ENCODE data around the gene NIPSNAP3A. TPM values are rescaled to one million over a fixed set of nuclear protein-coding genes. Genes with fewer than 3 reads are reported as not detected.

Gene NIPSNAP3A
- total RNA-seq, 1 donor from 2014 or later, result 25.1 TPM

- DNase-seq (ENCODE audit: low spot score), result no peak
- TF ChIP-seq CTCF (IDR thresholded peaks at IDR 0.05; ENCODE audit: unreplicated experiment), result no peak
- Mint-ChIP-seq H3K4me1 (ENCODE audit: unreplicated experiment) (peaks cover 24% of the 10 kb centered on the region), H3K27ac (ENCODE audit: unreplicated experiment) (peak overlapping the region; percentile 84), H3K9me3 (ENCODE audit: unreplicated experiment) (no peaks in the 10 kb centered on the region), H3K36me3 (ENCODE audit: low read depth, unreplicated experiment) (no peaks in the 10 kb centered on the region), H3K27me3 (ENCODE audit: unreplicated experiment) (peaks cover 4% of the 10 kb centered on the region), H3K4me3 (ENCODE audit: unreplicated experiment) (peak overlapping the region; percentile 95)
These were observed 685 bp upstream of the NIPSNAP3A start for GRCh38 chr9:104746798-104747197.

GRCh38 chr9:104747245-104747564 lies 278 bp upstream of the NIPSNAP3A start:
- no peaks in the 10 kb centered on the region for H3K36me3 Mint-ChIP-seq (ENCODE audit: low read depth, unreplicated experiment)
- peaks cover 4% of the 10 kb centered on the region for H3K27me3 Mint-ChIP-seq (ENCODE audit: unreplicated experiment)
- no peak for DNase-seq (ENCODE audit: low spot score)
- no peaks in the 10 kb centered on the region for H3K9me3 Mint-ChIP-seq (ENCODE audit: unreplicated experiment)
- no peak for TF ChIP-seq CTCF (IDR thresholded peaks at IDR 0.05; ENCODE audit: unreplicated experiment)
- H3K4me3 Mint-ChIP-seq (ENCODE audit: unreplicated experiment), result peak overlapping the region; percentile 95
- peak overlapping the region; percentile 84 for H3K27ac Mint-ChIP-seq (ENCODE audit: unreplicated experiment)
- H3K4me1 Mint-ChIP-seq (ENCODE audit: unreplicated experiment), result peaks cover 24% of the 10 kb centered on the region

GRCh38 chr9:104748359-104749031 lies 1.0 kb downstream of the NIPSNAP3A start:
- no peak for DNase-seq (ENCODE audit: low spot score)
- H3K9me3 Mint-ChIP-seq (ENCODE audit: unreplicated experiment), result no peaks in the 10 kb centered on the region
- H3K4me1 Mint-ChIP-seq (ENCODE audit: unreplicated experiment), result peaks cover 24% of the 10 kb centered on the region
- no peak for TF ChIP-seq CTCF (IDR thresholded peaks at IDR 0.05; ENCODE audit: unreplicated experiment)
- peaks cover 4% of the 10 kb centered on the region for H3K27me3 Mint-ChIP-seq (ENCODE audit: unreplicated experiment)
- H3K27ac Mint-ChIP-seq (ENCODE audit: unreplicated experiment), result peak overlapping the region; percentile 52
- peak overlapping the region; percentile 95 for H3K4me3 Mint-ChIP-seq (ENCODE audit: unreplicated experiment)
- H3K36me3 Mint-ChIP-seq (ENCODE audit: low read depth, unreplicated experiment), result no peaks in the 10 kb centered on the region

GRCh38 chr9:104750185-104750767 lies 2.8 kb downstream of the NIPSNAP3A start:
- no peak overlapping the region for H3K4me3 Mint-ChIP-seq (ENCODE audit: unreplicated experiment)
- H3K36me3 Mint-ChIP-seq (ENCODE audit: low read depth, unreplicated experiment), result no peaks in the 10 kb centered on the region
- DNase-seq (ENCODE audit: low spot score), result no peak
- peaks cover 24% of the 10 kb centered on the region for H3K4me1 Mint-ChIP-seq (ENCODE audit: unreplicated experiment)
- H3K9me3 Mint-ChIP-seq (ENCODE audit: unreplicated experiment), result no peaks in the 10 kb centered on the region
- no peak for TF ChIP-seq CTCF (IDR thresholded peaks at IDR 0.05; ENCODE audit: unreplicated experiment)
- no peak overlapping the region for H3K27ac Mint-ChIP-seq (ENCODE audit: unreplicated experiment)
- peaks cover 4% of the 10 kb centered on the region for H3K27me3 Mint-ChIP-seq (ENCODE audit: unreplicated experiment)

GRCh38 chr9:104758974-104759373 lies 11.5 kb downstream of the NIPSNAP3A start:
- Mint-ChIP-seq H3K4me3 (ENCODE audit: unreplicated experiment) (no peak overlapping the region), H3K4me1 (ENCODE audit: unreplicated experiment) (peaks cover 6% of the 10 kb centered on the region), H3K27me3 (ENCODE audit: unreplicated experiment) (no peaks in the 10 kb centered on the region), H3K27ac (ENCODE audit: unreplicated experiment) (no peak overlapping the region), H3K9me3 (ENCODE audit: unreplicated experiment) (no peaks in the 10 kb centered on the region), H3K36me3 (ENCODE audit: low read depth, unreplicated experiment) (peaks cover 6% of the 10 kb centered on the region)
- no peak for DNase-seq (ENCODE audit: low spot score)
- no peak for TF ChIP-seq CTCF (IDR thresholded peaks at IDR 0.05; ENCODE audit: unreplicated experiment)

Data from endothelial cell (in vitro differentiated cells).